Ramos (cell line): ENCODE results near the gene OR2A25.
"Not testable (repeated sequence)": the region's sequence is repeated elsewhere in the genome, so short reads cannot be mapped to it uniquely, and the experiment has no call there.

Experiments
- in situ Hi-C: fragments of 300-500 bp; cut with MboI; formaldehyde crosslinking; loops from one replicate; pipeline ENCODE4 v1.14.3; 2022; ENCODE audit warnings: low sequenced_read_pairs; ENCODE audit not compliant: unreplicated experiment

Gene OR2A25

GRCh38 chr7:144069511-144069910 lies at the start of gene OR2A25:
TSS of gene OR2A25 (plus strand) at chr7:144069811. CDS start at chr7:144074220, 4,409 bp downstream.
- in situ Hi-C loops = no loop called here

GRCh38 chr7:144020340-144020739 lies 49.3 kb upstream of the OR2A25 start:
- in situ Hi-C loops = no loop called here

GRCh38 chr7:144022169-144022568 lies 47.4 kb upstream of the OR2A25 start:
- in situ Hi-C loops = no loop called here

GRCh38 chr7:144023171-144023827 lies 46.3 kb upstream of the OR2A25 start:
- in situ Hi-C loops = no loop called here

- in situ Hi-C loops = no loop called here
Observed at GRCh38 chr7:144024213-144024612, 45.4 kb upstream of the OR2A25 start.

GRCh38 chr7:144026203-144026883 lies 43.3 kb upstream of the OR2A25 start:
- in situ Hi-C loops = no loop called here

- in situ Hi-C loops = no loop called here
Observed at GRCh38 chr7:144027070-144027469, 42.5 kb upstream of the OR2A25 start.

- in situ Hi-C loops = no loop called here
Observed at GRCh38 chr7:144027974-144028373, 41.6 kb upstream of the OR2A25 start.

- in situ Hi-C loops = no loop called here
Observed at GRCh38 chr7:144028547-144028946, 41.1 kb upstream of the OR2A25 start.

- in situ Hi-C loops = no loop called here
Observed at GRCh38 chr7:144032516-144032915, 37.1 kb upstream of the OR2A25 start.

- in situ Hi-C loops = no loop called here
Observed at GRCh38 chr7:144032985-144033709, 36.5 kb upstream of the OR2A25 start.

GRCh38 chr7:144035385-144035784 lies 34.2 kb upstream of the OR2A25 start:
- in situ Hi-C loops = no loop called here

- in situ Hi-C loops = no loop called here
Observed at GRCh38 chr7:144036302-144036885, 33.2 kb upstream of the OR2A25 start.

- in situ Hi-C loops = no loop called here
Observed at GRCh38 chr7:144037414-144038035, 32.1 kb upstream of the OR2A25 start.

GRCh38 chr7:144038887-144039286 lies 30.7 kb upstream of the OR2A25 start:
- in situ Hi-C loops = no loop called here

GRCh38 chr7:144048648-144049047 lies 21.0 kb upstream of the OR2A25 start, which contains the start of gene OR2A5:
TSS of gene OR2A5 (plus strand) at chr7:144048948. CDS start at chr7:144050402, 1,454 bp downstream.
- in situ Hi-C loops = no loop called here

GRCh38 chr7:144049491-144049890 lies 20.1 kb upstream of the OR2A25 start:
- in situ Hi-C loops = no loop called here

- in situ Hi-C loops = no loop called here
Observed at GRCh38 chr7:144050093-144050492, 19.5 kb upstream of the OR2A25 start.

GRCh38 chr7:144050884-144051283 lies 18.7 kb upstream of the OR2A25 start:
- in situ Hi-C loops = not testable (repeated sequence)

- in situ Hi-C loops = no loop called here
Observed at GRCh38 chr7:144057954-144058353, 11.7 kb upstream of the OR2A25 start.
